ENCODE results near the gene CASP10. TPM values are rescaled to one million over a fixed set of nuclear protein-coding genes. Genes with fewer than 3 reads are reported as not detected.

CASP10 gene, protein sequence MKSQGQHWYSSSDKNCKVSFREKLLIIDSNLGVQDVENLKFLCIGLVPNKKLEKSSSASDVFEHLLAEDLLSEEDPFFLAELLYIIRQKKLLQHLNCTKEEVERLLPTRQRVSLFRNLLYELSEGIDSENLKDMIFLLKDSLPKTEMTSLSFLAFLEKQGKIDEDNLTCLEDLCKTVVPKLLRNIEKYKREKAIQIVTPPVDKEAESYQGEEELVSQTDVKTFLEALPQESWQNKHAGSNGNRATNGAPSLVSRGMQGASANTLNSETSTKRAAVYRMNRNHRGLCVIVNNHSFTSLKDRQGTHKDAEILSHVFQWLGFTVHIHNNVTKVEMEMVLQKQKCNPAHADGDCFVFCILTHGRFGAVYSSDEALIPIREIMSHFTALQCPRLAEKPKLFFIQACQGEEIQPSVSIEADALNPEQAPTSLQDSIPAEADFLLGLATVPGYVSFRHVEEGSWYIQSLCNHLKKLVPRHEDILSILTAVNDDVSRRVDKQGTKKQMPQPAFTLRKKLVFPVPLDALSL
- total RNA-seq = 4.9 and 7.5 TPM in 2 replicates

GRCh38 chr2:201182650-201183364 is at the start of gene CASP10:
Gene CASP10 (plus strand): TSS chr2:201183141. CDS start chr2:201185778, 2,637 bp downstream.

GRCh38 chr2:201260302-201260800 is 77.4 kb downstream of the CASP10 start, which contains the start of gene CASP8:
Gene CASP8 (plus strand): TSS chr2:201260536. CDS start chr2:201266487, 5,951 bp downstream.

Other genes with a start within 250 kb of the CASP10 start
- 12.8 and 17.7 TPM in 2 replicates for gene ORC2, start 219.5 kb upstream of the CASP10 start, total RNA-seq
- 5.8 and 8.4 TPM in 2 replicates for gene HYCC2, start 111.5 kb upstream of the CASP10 start, total RNA-seq
- gene NDUFB3, start 111.1 kb upstream of the CASP10 start, total RNA-seq = 54.2 and 66.3 TPM in 2 replicates
- 92.3 and 155 TPM in 2 replicates for gene CFLAR, start 67.0 kb upstream of the CASP10 start, total RNA-seq
- 30.6 and 35.6 TPM in 2 replicates for gene CASP8, start 77.4 kb downstream of the CASP10 start, total RNA-seq
- not detected in 2 replicates for gene FLACC1, start 174.2 kb downstream of the CASP10 start, total RNA-seq